Progenitor cell of endocrine pancreas (in vitro differentiated cells): Measurements from ENCODE around the gene KLHL30. TPM values are rescaled to one million over a fixed set of nuclear protein-coding genes. Genes with fewer than 3 reads are reported as not detected.
A peak's percentile ranks its signal among the peaks of the same experiment; 100 is the strongest.

Source experiments
- DNase-seq: peaks from one replicate; pipeline ENCODE4 v3.0.0; 2021; ENCODE audit warnings: low spot score; ENCODE audit not compliant: unreplicated experiment
- H3K27ac Mint-ChIP-seq: 2 replicates; pipeline ENCODE4 v1.8.0; 2021; ENCODE audit warnings: mild to moderate bottlenecking, moderate library complexity, mixed read lengths
- H3K27me3 Mint-ChIP-seq: 2 replicates; pipeline ENCODE4 v1.8.0; 2021; ENCODE audit warnings: mixed read lengths
- H3K36me3 Mint-ChIP-seq: 2 replicates; pipeline ENCODE4 v1.8.0; 2022; ENCODE audit warnings: mixed read lengths; ENCODE audit not compliant: insufficient read depth
- H3K4me1 Mint-ChIP-seq: 2 replicates; pipeline ENCODE4 v1.8.0; 2021; ENCODE audit warnings: low read depth, mixed read lengths
- H3K4me3 Mint-ChIP-seq: 2 replicates; pipeline ENCODE4 v1.8.0; 2021; ENCODE audit warnings: low read depth, mild to moderate bottlenecking, moderate library complexity, mixed read lengths
- H3K9me3 Mint-ChIP-seq: 2 replicates; pipeline ENCODE4 v1.8.0; 2021; ENCODE audit warnings: low read depth, mixed read lengths
- CTCF ChIP-seq: fragments of 200-600 bp; sonication (generic); IDR thresholded peaks from one replicate; pipeline ENCODE4 v1.5.0; 2021; ENCODE audit warnings: antibody characterized with exemption, mild to moderate bottlenecking; ENCODE audit not compliant: unreplicated experiment
- total RNA-seq: library from RNA; stranded (reverse); gene quantifications from 2 replicates; pipeline ENCODE4 v1.2.1, GENCODE V29; 2021

Gene KLHL30
- total RNA-seq, 1 donor from 2014 or later, result 0.07 TPM

- H3K27me3 Mint-ChIP-seq, result peaks cover 27% of the 10 kb centered on the region
- H3K9me3 Mint-ChIP-seq, result no peaks in the 10 kb centered on the region
- H3K4me3 Mint-ChIP-seq, result no peak overlapping the region
- no peak overlapping the region for H3K27ac Mint-ChIP-seq
- peaks cover 3% of the 10 kb centered on the region for H3K4me1 Mint-ChIP-seq
- no peak for DNase-seq
- TF ChIP-seq CTCF, result no peak
- no peaks in the 10 kb centered on the region for H3K36me3 Mint-ChIP-seq
These were observed 17.6 kb downstream of the KLHL30 start for GRCh38 chr2:238155761-238156694.

- Mint-ChIP-seq H3K4me1 (peaks cover 3% of the 10 kb centered on the region), H3K9me3 (no peaks in the 10 kb centered on the region), H3K36me3 (no peaks in the 10 kb centered on the region), H3K27me3 (peaks cover 38% of the 10 kb centered on the region), H3K27ac (no peak overlapping the region), H3K4me3 (no peak overlapping the region)
- no peak for TF ChIP-seq CTCF
- no peak for DNase-seq
These were observed 19.1 kb downstream of the KLHL30 start for GRCh38 chr2:238157506-238158017.

- no peak for TF ChIP-seq CTCF
- Mint-ChIP-seq H3K27me3 (peaks cover 41% of the 10 kb centered on the region), H3K9me3 (no peaks in the 10 kb centered on the region), H3K36me3 (no peaks in the 10 kb centered on the region), H3K4me1 (peaks cover 3% of the 10 kb centered on the region), H3K27ac (no peak overlapping the region), H3K4me3 (peak overlapping the region; percentile 37)
- DNase-seq, result no peak
These were observed 19.6 kb downstream of the KLHL30 start for GRCh38 chr2:238158018-238158508.

- Mint-ChIP-seq H3K4me3 (peak within 1 kb of the TSS; percentile 37), H3K4me1 (peaks cover 3% of the 10 kb centered on the region), H3K27ac (no peak within 1 kb of the TSS), H3K27me3 (peaks cover 44% of the 10 kb centered on the region), H3K36me3 (no peaks in the 10 kb centered on the region), H3K9me3 (no peaks in the 10 kb centered on the region)
- peak; percentile 53 for DNase-seq
- TF ChIP-seq CTCF, result peak; percentile 64
These were observed 20.1 kb downstream of the KLHL30 start, which contains the start of gene ERFE for GRCh38 chr2:238158509-238159070. Gene ERFE (plus strand): TSS chr2:238158970. CDS start chr2:238159008, 38 bp downstream.

- no peak for TF ChIP-seq CTCF
- Mint-ChIP-seq H3K4me3 (peak overlapping the region; percentile 22), H3K36me3 (no peaks in the 10 kb centered on the region), H3K27me3 (peaks cover 44% of the 10 kb centered on the region), H3K27ac (no peak overlapping the region), H3K4me1 (peaks cover 3% of the 10 kb centered on the region), H3K9me3 (no peaks in the 10 kb centered on the region)
- DNase-seq, result no peak
These were observed 20.6 kb downstream of the KLHL30 start for GRCh38 chr2:238159071-238159539.
